ENCODE data around the gene SAMD4A. TPM values are rescaled to one million over a fixed set of nuclear protein-coding genes. Genes with fewer than 3 reads are reported as not detected.

Gene SAMD4A, protein sequence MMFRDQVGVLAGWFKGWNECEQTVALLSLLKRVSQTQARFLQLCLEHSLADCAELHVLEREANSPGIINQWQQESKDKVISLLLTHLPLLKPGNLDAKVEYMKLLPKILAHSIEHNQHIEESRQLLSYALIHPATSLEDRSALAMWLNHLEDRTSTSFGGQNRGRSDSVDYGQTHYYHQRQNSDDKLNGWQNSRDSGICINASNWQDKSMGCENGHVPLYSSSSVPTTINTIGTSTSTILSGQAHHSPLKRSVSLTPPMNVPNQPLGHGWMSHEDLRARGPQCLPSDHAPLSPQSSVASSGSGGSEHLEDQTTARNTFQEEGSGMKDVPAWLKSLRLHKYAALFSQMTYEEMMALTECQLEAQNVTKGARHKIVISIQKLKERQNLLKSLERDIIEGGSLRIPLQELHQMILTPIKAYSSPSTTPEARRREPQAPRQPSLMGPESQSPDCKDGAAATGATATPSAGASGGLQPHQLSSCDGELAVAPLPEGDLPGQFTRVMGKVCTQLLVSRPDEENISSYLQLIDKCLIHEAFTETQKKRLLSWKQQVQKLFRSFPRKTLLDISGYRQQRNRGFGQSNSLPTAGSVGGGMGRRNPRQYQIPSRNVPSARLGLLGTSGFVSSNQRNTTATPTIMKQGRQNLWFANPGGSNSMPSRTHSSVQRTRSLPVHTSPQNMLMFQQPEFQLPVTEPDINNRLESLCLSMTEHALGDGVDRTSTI
- 10 to 100 TPM in 1 of 4 donors, 1 to 10 TPM in 3; 2.9 to 19.5 (median 3.9) TPM for total RNA-seq

- intact Hi-C loops (cut with DNase I): loop anchor here (5.0 kb wide), 2 partner anchors 126 to 206 kb away; no protein-coding TSS in a partner anchor
- H3K4me3 ChIP-seq: peak within 1 kb of the TSS; percentile 57 to 78 (median 71)
- peak within 1 kb of the TSS; percentile 86 to 99 (median 94) for H3K27ac ChIP-seq
- H3K9me3 ChIP-seq: no peaks in the 10 kb centered on the region
- no peaks in the 10 kb centered on the region for H3K36me3 ChIP-seq
- peaks cover 9 to 67% (median 14%) of the 10 kb centered on the region in 3 donors for H3K4me1 ChIP-seq
- peak; percentile 39 for DNase-seq
- TF ChIP-seq POLR2A (IDR thresholded peaks at IDR 0.05): peak in 2 of 4 donors; percentile 56 to 60
- TF ChIP-seq, protein P1, sequence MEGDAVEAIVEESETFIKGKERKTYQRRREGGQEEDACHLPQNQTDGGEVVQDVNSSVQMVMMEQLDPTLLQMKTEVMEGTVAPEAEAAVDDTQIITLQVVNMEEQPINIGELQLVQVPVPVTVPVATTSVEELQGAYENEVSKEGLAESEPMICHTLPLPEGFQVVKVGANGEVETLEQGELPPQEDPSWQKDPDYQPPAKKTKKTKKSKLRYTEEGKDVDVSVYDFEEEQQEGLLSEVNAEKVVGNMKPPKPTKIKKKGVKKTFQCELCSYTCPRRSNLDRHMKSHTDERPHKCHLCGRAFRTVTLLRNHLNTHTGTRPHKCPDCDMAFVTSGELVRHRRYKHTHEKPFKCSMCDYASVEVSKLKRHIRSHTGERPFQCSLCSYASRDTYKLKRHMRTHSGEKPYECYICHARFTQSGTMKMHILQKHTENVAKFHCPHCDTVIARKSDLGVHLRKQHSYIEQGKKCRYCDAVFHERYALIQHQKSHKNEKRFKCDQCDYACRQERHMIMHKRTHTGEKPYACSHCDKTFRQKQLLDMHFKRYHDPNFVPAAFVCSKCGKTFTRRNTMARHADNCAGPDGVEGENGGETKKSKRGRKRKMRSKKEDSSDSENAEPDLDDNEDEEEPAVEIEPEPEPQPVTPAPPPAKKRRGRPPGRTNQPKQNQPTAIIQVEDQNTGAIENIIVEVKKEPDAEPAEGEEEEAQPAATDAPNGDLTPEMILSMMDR (IDR thresholded peaks at IDR 0.05): peak in 3 of 6 experiments; percentile 7 to 39 (median 25)
- peaks cover 0 to 33% (median 0%) of the 10 kb centered on the region in 4 donors for H3K27me3 ChIP-seq
- 0 to 5% methylated on average over 5 to 11 of the region's 91 CpGs for WGBS, 2 donors
Measured at GRCh38 chr14:54566410-54567223, at the start of gene SAMD4A. SAMD4A (plus strand) TSS chr14:54567128; CDS start chr14:54567917, 789 bp downstream.

DNA sequence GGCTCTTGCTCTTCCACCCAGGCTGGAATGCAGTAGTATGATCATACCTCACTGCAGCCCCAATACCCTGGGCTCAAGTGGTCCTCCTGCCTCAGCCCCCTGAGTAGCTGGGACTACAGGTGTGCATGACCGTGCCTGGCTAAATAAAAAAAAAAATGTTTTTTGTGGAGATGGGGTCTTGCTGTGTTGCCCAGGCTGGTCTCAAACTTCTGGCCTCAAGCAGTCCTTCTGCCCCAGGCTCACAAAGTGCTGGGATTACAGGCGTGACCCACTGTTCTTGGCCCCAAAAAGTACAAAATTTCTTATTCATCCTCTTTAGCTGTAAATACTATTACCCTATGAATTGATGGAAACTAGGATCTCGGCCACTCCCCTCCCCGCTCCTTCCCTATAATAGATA is 42.5 kb upstream of the SAMD4A start:
- H3K4me3 ChIP-seq: no peak overlapping the region
- no peak for TF ChIP-seq POLR2A (IDR thresholded peaks at IDR 0.05)
- TF ChIP-seq, protein P1 (IDR thresholded peaks at IDR 0.05): no peak
- H3K27ac ChIP-seq: no peak overlapping the region
- no peak for DNase-seq
- no peaks in the 10 kb centered on the region for H3K4me1 ChIP-seq
- intact Hi-C loops (cut with DNase I): no loop called here
- H3K36me3 ChIP-seq: peaks cover 0 to 52% (median 10%) of the 10 kb centered on the region in 3 donors
- 87 to 88% methylated on average over 4 of the region's 4 CpGs for WGBS, 2 donors
- no peaks in the 10 kb centered on the region for H3K27me3 ChIP-seq
- no peaks in the 10 kb centered on the region for H3K9me3 ChIP-seq

- H3K4me1 ChIP-seq: no peaks in the 10 kb centered on the region
- WGBS, 2 donors: 75 to 83% methylated on average over 2 of the region's 2 CpGs
- peaks cover 0 to 47% (median 10%) of the 10 kb centered on the region in 3 donors for H3K36me3 ChIP-seq
- no peaks in the 10 kb centered on the region for H3K27me3 ChIP-seq
- TF ChIP-seq, protein P1 (IDR thresholded peaks at IDR 0.05): no peak
- TF ChIP-seq POLR2A (IDR thresholded peaks at IDR 0.05): no peak
- no peak for DNase-seq
- H3K27ac ChIP-seq: no peak overlapping the region
- H3K4me3 ChIP-seq: no peak overlapping the region
- H3K9me3 ChIP-seq: no peaks in the 10 kb centered on the region
- intact Hi-C loops (cut with DNase I): no loop called here
Measured at GRCh38 chr14:54528973-54529372, 38.0 kb upstream of the SAMD4A start.

- Histone ChIP-seq H3K27ac (no peak overlapping the region), H3K36me3 (peaks cover 0 to 45% (median 6%) of the 10 kb centered on the region in 3 donors), H3K27me3 (no peaks in the 10 kb centered on the region), H3K4me1 (no peaks in the 10 kb centered on the region), H3K9me3 (no peaks in the 10 kb centered on the region), H3K4me3 (no peak overlapping the region)
- no peak for DNase-seq
- TF ChIP-seq, protein P1 (IDR thresholded peaks at IDR 0.05): no peak
- TF ChIP-seq POLR2A (IDR thresholded peaks at IDR 0.05): no peak
- 23 to 26% methylated on average over 1 of the region's 1 CpG for WGBS, 2 donors
- intact Hi-C loops (cut with DNase I): no loop called here
Measured at GRCh38 chr14:54529811-54530210, 37.1 kb upstream of the SAMD4A start.

Measured in esophagus squamous epithelium (tissue), 5 donors.